Thyroid gland (tissue), 4 donors: Measurements from ENCODE around the gene EBLN1. TPM values are rescaled to one million over a fixed set of nuclear protein-coding genes. Genes with fewer than 3 reads are reported as not detected.

Experiments
- DNase-seq, 2 donors: peaks; one replicate each; pipeline ENCODE4 v3.0.0-alpha.2; 2019
- H3K27ac ChIP-seq, 3 donors: fragments of 200-600 bp; sonication (generic); 1 replicate in 2 of 3; 2 replicates in 1 of 3; pipeline ENCODE4 v1.5.1; 2016 to 2019; ENCODE audit warnings: mild to moderate bottlenecking in 1 of 3, moderate library complexity in 1 of 3
- H3K27me3 ChIP-seq: fragments of 200-600 bp; sonication (generic); one replicate; pipeline ENCODE4 v1.5.1; 2019
- H3K36me3 ChIP-seq, 2 donors: fragments of 200-600 bp; sonication (generic); one replicate each; pipeline ENCODE4 v1.5.1; 2016 to 2019
- H3K4me1 ChIP-seq, 2 donors: fragments of 200-600 bp; sonication (generic); one replicate each; pipeline ENCODE4 v1.5.1; 2017 to 2019
- H3K4me3 ChIP-seq, 3 donors: fragments of 200-600 bp; sonication (generic); replicated peaks in 1 of 3; 1 replicate in 2 of 3; 2 replicates in 1 of 3; pipeline ENCODE4 v1.5.1; 2016; ENCODE audit warnings: mild to moderate bottlenecking in 1 of 3
- H3K9me3 ChIP-seq: fragments of 200-600 bp; sonication (generic); one replicate; pipeline ENCODE4 v1.5.1; 2017
- POLR2A ChIP-seq, 2 donors: fragments of 450-650 bp; IDR thresholded peaks; one replicate each; pipeline ENCODE4 v1.6.1; 2017; ENCODE audit warnings: antibody characterized with exemption in 2 of 2, mild to moderate bottlenecking in 2 of 2, moderate library complexity in 1 of 2
- WGBS, 2 donors: methylation state at CpG; one replicate each; pipeline ENCODE4 v1.1.5; 2017; 5-methylcytosine and 5-hydroxymethylcytosine counted together
- intact Hi-C: fragments of 100-400 bp; cut with DNase I; formaldehyde crosslinking; loops from one replicate; pipeline ENCODE4 v1.15.1; 2023
- total RNA-seq, 4 donors: library from RNA; depleted of rRNA; stranded (reverse); fragments of >200 nt; gene quantifications; one replicate each; pipeline ENCODE4 v1.2.3, GENCODE V29; 2016
- TF ChIP-seq, protein P1 (sequence below), 6 experiments: fragments of 200-600 bp in 3 of 6; fragments of 450-650 bp in 3 of 6; sonication (generic) in 3 of 6; IDR thresholded peaks; one replicate each; pipeline ENCODE4 v1.5.1; 2016 to 2019; ENCODE audit warnings: antibody characterized with exemption in 6 of 6, mild to moderate bottlenecking in 2 of 6, inconsistent platforms in 1 of 6, moderate library complexity in 1 of 6

EBLN1 gene
- total RNA-seq, 4 donors from 2014 or later: not detected

GRCh38 chr10:22244001-22244400, 26.2 kb upstream of the EBLN1 start:
- H3K9me3 ChIP-seq: no peaks in the 10 kb centered on the region
- no peak overlapping the region for H3K27ac ChIP-seq
- H3K36me3 ChIP-seq: no peaks in the 10 kb centered on the region
- H3K27me3 ChIP-seq: no peaks in the 10 kb centered on the region
- no peak for TF ChIP-seq POLR2A (IDR thresholded peaks at IDR 0.05)
- TF ChIP-seq, protein P1, sequence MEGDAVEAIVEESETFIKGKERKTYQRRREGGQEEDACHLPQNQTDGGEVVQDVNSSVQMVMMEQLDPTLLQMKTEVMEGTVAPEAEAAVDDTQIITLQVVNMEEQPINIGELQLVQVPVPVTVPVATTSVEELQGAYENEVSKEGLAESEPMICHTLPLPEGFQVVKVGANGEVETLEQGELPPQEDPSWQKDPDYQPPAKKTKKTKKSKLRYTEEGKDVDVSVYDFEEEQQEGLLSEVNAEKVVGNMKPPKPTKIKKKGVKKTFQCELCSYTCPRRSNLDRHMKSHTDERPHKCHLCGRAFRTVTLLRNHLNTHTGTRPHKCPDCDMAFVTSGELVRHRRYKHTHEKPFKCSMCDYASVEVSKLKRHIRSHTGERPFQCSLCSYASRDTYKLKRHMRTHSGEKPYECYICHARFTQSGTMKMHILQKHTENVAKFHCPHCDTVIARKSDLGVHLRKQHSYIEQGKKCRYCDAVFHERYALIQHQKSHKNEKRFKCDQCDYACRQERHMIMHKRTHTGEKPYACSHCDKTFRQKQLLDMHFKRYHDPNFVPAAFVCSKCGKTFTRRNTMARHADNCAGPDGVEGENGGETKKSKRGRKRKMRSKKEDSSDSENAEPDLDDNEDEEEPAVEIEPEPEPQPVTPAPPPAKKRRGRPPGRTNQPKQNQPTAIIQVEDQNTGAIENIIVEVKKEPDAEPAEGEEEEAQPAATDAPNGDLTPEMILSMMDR (IDR thresholded peaks at IDR 0.05): peak in 1 of 6 experiments; percentile 11
- no peak overlapping the region for H3K4me3 ChIP-seq
- WGBS, 2 donors: 79 to 83% methylated on average over 4 of the region's 4 CpGs
- intact Hi-C loops: loop anchor here (10.0 kb wide), 2 partner anchors 61 to 239 kb away; partner anchors contain the start of gene DNAJC1
- no peak for DNase-seq
- H3K4me1 ChIP-seq: no peaks in the 10 kb centered on the region

DNA sequence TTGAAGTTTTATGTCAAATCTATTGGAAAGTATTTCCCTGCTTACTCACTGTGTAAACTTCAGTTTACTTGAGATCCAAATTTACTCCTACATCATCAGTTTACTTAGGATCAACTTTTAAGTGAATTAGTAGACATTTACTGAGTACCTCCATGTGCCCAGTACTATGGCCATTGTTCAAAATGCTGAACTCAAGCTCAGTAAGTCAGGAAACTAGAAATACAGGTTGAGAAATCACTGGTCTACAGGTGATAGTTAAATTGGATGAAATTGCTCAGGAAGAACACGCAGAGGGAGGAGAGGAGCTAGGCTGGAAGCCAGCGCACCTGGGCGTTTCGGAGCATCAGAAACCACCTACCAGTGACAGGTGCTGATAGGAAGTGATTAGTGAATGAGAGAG, 25.5 kb upstream of the EBLN1 start:
- H3K27me3 ChIP-seq: peaks cover 4% of the 10 kb centered on the region
- no peaks in the 10 kb centered on the region for H3K36me3 ChIP-seq
- no peak for DNase-seq
- no peak overlapping the region for H3K4me3 ChIP-seq
- H3K4me1 ChIP-seq: no peaks in the 10 kb centered on the region
- no peak for TF ChIP-seq POLR2A (IDR thresholded peaks at IDR 0.05)
- TF ChIP-seq, protein P1 (IDR thresholded peaks at IDR 0.05): no peak
- intact Hi-C loops: loop anchor here (10.0 kb wide), 2 partner anchors 61 to 239 kb away; partner anchors contain the start of gene DNAJC1
- no peak overlapping the region for H3K27ac ChIP-seq
- no peaks in the 10 kb centered on the region for H3K9me3 ChIP-seq
- 59 to 71% methylated on average over 4 of the region's 4 CpGs for WGBS, 2 donors

DNA sequence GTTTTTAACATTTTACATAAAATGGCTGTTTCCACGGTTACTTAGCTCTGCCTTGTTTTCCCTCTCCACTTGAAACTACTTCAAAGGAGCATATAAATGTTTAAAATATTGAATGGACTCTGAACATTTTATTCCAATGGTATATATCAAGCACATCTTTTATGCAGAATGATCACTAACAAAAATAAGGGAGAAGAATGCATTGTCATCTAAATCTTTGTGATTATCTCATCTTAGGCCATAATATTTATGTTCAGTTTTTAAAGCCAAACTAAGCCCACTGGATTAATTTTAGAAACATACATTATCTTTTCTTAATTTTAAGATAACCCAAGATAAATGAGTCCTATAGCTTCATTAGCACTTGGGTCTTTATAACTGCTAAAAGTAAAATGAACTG, 13.4 kb upstream of the EBLN1 start:
- no peak for TF ChIP-seq POLR2A (IDR thresholded peaks at IDR 0.05)
- TF ChIP-seq, protein P1 (IDR thresholded peaks at IDR 0.05): no peak
- intact Hi-C loops: no loop called here
- Histone ChIP-seq H3K36me3 (no peaks in the 10 kb centered on the region), H3K27ac (no peak overlapping the region), H3K4me1 (no peaks in the 10 kb centered on the region), H3K9me3 (no peaks in the 10 kb centered on the region), H3K4me3 (no peak overlapping the region), H3K27me3 (no peaks in the 10 kb centered on the region)
- DNase-seq: no peak
- 88 to 93% methylated on average over 1 of the region's 1 CpG for WGBS, 2 donors

GRCh38 chr10:22230158-22230833, 12.5 kb upstream of the EBLN1 start:
- TF ChIP-seq, protein P1 (IDR thresholded peaks at IDR 0.05): no peak
- peak in 1 of 2 donors; percentile 10 for TF ChIP-seq POLR2A (IDR thresholded peaks at IDR 0.05)
- no peaks in the 10 kb centered on the region for H3K36me3 ChIP-seq
- no peaks in the 10 kb centered on the region for H3K27me3 ChIP-seq
- no peaks in the 10 kb centered on the region for H3K9me3 ChIP-seq
- H3K27ac ChIP-seq: peak overlapping the region; percentile 89 to 97 (median 96)
- H3K4me3 ChIP-seq: peak overlapping the region in 2 of 3 donors; percentile 47 to 53
- 0% methylated on average over 20 of the region's 20 CpGs for WGBS, 2 donors
- H3K4me1 ChIP-seq: no peaks in the 10 kb centered on the region
- DNase-seq: peak; percentile 15 to 18
- intact Hi-C loops: no loop called here

- DNase-seq: peak in 1 of 2 donors; percentile 3
- intact Hi-C loops: no loop called here
- Histone ChIP-seq H3K27ac (peak overlapping the region; percentile 89 to 97 (median 96)), H3K4me1 (no peaks in the 10 kb centered on the region), H3K27me3 (no peaks in the 10 kb centered on the region), H3K36me3 (no peaks in the 10 kb centered on the region), H3K9me3 (no peaks in the 10 kb centered on the region), H3K4me3 (peak overlapping the region in 2 of 3 donors; percentile 47 to 53)
- 4% methylated on average over 6 of the region's 6 CpGs for WGBS, 2 donors
- TF ChIP-seq, protein P1 (IDR thresholded peaks at IDR 0.05): no peak
- no peak for TF ChIP-seq POLR2A (IDR thresholded peaks at IDR 0.05)
Observed at GRCh38 chr10:22229802-22230157, 12.0 kb upstream of the EBLN1 start.
